Astrocyte (in vitro differentiated cells and primary cell): ENCODE measurements around the gene ESAM.

Experiments used
- EZH2 ChIP-seq: IDR thresholded peaks from 2 replicates; pipeline ENCODE4 v1.6.1; 2012; ENCODE audit warnings: mild to moderate bottlenecking, low read length, inconsistent platforms; ENCODE audit not compliant: insufficient read depth
- TF ChIP-seq, protein P1 (sequence below): IDR thresholded peaks from 2 replicates; pipeline ENCODE4 v1.5.1; 2011; ENCODE audit warnings: low read depth, mild to moderate bottlenecking, inconsistent platforms, low read length, moderate library complexity; ENCODE audit not compliant: insufficient read depth

DNA sequence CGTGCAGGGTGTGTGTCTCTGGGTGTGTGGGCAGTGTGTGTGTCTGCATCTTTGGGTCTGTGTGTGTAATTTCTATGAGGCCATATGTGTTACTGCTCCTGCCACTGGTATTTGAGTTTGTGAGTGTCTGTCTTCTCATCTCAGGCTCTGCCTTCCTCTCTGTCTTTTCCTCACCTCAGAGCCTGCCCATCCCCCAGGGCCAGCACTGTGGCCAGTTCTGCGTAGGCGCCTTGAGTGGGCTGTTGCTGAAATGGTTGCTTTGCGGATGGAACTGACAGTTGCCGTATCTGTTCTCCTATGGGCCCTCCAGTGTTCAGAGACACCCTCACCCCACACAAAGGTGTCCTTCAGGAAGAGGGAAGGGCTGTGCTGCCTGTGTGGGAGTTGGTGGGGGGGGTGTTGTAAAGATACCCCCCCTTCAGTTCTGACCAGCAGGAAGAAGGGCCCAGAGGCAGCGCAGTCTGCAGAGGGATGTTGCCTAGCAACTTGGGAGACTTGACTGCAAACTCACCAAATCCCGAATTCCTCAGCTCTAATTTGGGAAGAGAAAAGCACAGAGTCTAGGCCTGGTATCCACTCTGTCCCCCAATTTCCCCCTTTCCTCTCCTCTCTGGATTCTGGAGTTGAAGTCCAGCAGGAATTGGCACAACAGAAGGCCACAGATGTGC, 24.3 kb downstream of the ESAM start:
- TF ChIP-seq, protein P1, sequence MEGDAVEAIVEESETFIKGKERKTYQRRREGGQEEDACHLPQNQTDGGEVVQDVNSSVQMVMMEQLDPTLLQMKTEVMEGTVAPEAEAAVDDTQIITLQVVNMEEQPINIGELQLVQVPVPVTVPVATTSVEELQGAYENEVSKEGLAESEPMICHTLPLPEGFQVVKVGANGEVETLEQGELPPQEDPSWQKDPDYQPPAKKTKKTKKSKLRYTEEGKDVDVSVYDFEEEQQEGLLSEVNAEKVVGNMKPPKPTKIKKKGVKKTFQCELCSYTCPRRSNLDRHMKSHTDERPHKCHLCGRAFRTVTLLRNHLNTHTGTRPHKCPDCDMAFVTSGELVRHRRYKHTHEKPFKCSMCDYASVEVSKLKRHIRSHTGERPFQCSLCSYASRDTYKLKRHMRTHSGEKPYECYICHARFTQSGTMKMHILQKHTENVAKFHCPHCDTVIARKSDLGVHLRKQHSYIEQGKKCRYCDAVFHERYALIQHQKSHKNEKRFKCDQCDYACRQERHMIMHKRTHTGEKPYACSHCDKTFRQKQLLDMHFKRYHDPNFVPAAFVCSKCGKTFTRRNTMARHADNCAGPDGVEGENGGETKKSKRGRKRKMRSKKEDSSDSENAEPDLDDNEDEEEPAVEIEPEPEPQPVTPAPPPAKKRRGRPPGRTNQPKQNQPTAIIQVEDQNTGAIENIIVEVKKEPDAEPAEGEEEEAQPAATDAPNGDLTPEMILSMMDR = no peak
- TF ChIP-seq EZH2 = no peak
